ENCODE data around the gene E2F2. TPM values are rescaled to one million over a fixed set of nuclear protein-coding genes. Genes with fewer than 3 reads are reported as not detected.

E2F2 gene
- polyA plus RNA-seq, 1 donor (not counting 4 experiments of a cell fraction or from before 2014, with no cell fraction given): 0.05 TPM

DNA sequence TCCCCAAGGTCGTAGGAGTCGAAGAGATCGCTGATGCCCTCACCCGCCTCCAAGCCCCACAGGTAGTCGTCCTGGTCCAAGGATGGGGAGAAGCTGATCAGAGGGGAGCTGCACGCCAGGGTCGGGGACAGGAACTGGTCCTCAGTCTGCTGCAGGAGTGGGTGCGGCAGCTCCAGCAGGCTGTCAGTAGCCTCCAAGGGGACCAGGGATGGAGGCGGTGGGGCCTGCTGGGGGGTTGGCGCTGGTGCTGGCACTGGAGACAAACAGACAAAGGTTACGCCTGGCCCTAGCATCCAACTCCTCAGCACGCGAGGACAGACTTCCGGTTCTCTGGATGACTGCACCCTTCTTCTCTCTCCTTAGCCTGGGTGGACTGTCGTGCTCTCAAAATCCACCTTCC is 21.1 kb downstream of the E2F2 start:
- Histone ChIP-seq H3K9me3 (ENCODE audit: control insufficient read depth, low read depth, low read length) (no peaks in the 10 kb centered on the region), H3K9ac (ENCODE audit: control insufficient read depth, extremely low read depth, insufficient read depth, low read length) (no peak overlapping the region), H3K4me1 (ENCODE audit: control insufficient read depth, extremely low read depth, insufficient read depth, low read length) (no peaks in the 10 kb centered on the region), H3K4me2 (ENCODE audit: control insufficient read depth, extremely low read depth, insufficient read depth, low read depth, low read length) (no peak overlapping the region), H3K9me1 (ENCODE audit: control insufficient read depth, extremely low read depth, insufficient read depth, low read length) (no peaks in the 10 kb centered on the region), H3K27me3 (ENCODE audit: control insufficient read depth, extremely low read depth, insufficient read depth, low read length) (no peaks in the 10 kb centered on the region), H3K4me3 (ENCODE audit: control insufficient read depth in 2 of 3, extremely low read depth in 1 of 3, insufficient read depth in 2 of 3, low read depth in 1 of 3, low read length in 3 of 3) (no peak overlapping the region), H3K27ac (ENCODE audit: control insufficient read depth, insufficient read depth, low read length) (no peak overlapping the region), H2AFZ (ENCODE audit: control insufficient read depth, low read length) (no peak overlapping the region), H3K79me2 (ENCODE audit: control insufficient read depth, insufficient read depth, low read length) (no peaks in the 10 kb centered on the region), H3K36me3 (ENCODE audit: control insufficient read depth in 2 of 2, extremely low read depth in 1 of 2, insufficient read depth in 2 of 2, low read length in 2 of 2) (no peaks in the 10 kb centered on the region), H4K20me1 (ENCODE audit: control insufficient read depth, extremely low read depth, insufficient read depth, low read length) (no peaks in the 10 kb centered on the region)
- TF ChIP-seq EZH2 (IDR thresholded peaks at IDR 0.05; ENCODE audit: low read length): no peak
- TF ChIP-seq, protein P1, sequence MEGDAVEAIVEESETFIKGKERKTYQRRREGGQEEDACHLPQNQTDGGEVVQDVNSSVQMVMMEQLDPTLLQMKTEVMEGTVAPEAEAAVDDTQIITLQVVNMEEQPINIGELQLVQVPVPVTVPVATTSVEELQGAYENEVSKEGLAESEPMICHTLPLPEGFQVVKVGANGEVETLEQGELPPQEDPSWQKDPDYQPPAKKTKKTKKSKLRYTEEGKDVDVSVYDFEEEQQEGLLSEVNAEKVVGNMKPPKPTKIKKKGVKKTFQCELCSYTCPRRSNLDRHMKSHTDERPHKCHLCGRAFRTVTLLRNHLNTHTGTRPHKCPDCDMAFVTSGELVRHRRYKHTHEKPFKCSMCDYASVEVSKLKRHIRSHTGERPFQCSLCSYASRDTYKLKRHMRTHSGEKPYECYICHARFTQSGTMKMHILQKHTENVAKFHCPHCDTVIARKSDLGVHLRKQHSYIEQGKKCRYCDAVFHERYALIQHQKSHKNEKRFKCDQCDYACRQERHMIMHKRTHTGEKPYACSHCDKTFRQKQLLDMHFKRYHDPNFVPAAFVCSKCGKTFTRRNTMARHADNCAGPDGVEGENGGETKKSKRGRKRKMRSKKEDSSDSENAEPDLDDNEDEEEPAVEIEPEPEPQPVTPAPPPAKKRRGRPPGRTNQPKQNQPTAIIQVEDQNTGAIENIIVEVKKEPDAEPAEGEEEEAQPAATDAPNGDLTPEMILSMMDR (optimal IDR thresholded peaks at IDR 0.05 in 1 of 3, IDR thresholded peaks at IDR 0.05 in 1 of 3, conservative IDR thresholded peaks at IDR 0.05 in 1 of 3; ENCODE audit: extremely low read depth in 1 of 3, insufficient read depth in 2 of 3, low read length in 3 of 3): no peak
- FAIRE-seq: no peak
- dilution Hi-C loops (cut with MboI; ENCODE audit: extremely low pct_ligation_motif_present, low sequenced_read_pairs): no loop called here
- DNase-seq (ENCODE audit: low read depth, low spot score): no peak

- no peaks in the 10 kb centered on the region for H3K9me1 ChIP-seq (ENCODE audit: control insufficient read depth, extremely low read depth, insufficient read depth, low read length)
- no peak overlapping the region for H2AFZ ChIP-seq (ENCODE audit: control insufficient read depth, low read length)
- DNase-seq (ENCODE audit: low read depth, low spot score) (no peak), FAIRE-seq (no peak)
- H3K4me1 ChIP-seq (ENCODE audit: control insufficient read depth, extremely low read depth, insufficient read depth, low read length): no peaks in the 10 kb centered on the region
- dilution Hi-C loops (cut with MboI; ENCODE audit: extremely low pct_ligation_motif_present, low sequenced_read_pairs): no loop called here
- H4K20me1 ChIP-seq (ENCODE audit: control insufficient read depth, extremely low read depth, insufficient read depth, low read length): no peaks in the 10 kb centered on the region
- H3K4me2 ChIP-seq (ENCODE audit: control insufficient read depth, extremely low read depth, insufficient read depth, low read depth, low read length): no peak overlapping the region
- H3K4me3 ChIP-seq (ENCODE audit: control insufficient read depth in 2 of 3, extremely low read depth in 1 of 3, insufficient read depth in 2 of 3, low read depth in 1 of 3, low read length in 3 of 3): no peak overlapping the region
- no peaks in the 10 kb centered on the region for H3K9me3 ChIP-seq (ENCODE audit: control insufficient read depth, low read depth, low read length)
- H3K36me3 ChIP-seq (ENCODE audit: control insufficient read depth in 2 of 2, extremely low read depth in 1 of 2, insufficient read depth in 2 of 2, low read length in 2 of 2): no peaks in the 10 kb centered on the region
- H3K79me2 ChIP-seq (ENCODE audit: control insufficient read depth, insufficient read depth, low read length): no peaks in the 10 kb centered on the region
- TF ChIP-seq, protein P1 (optimal IDR thresholded peaks at IDR 0.05 in 1 of 3, IDR thresholded peaks at IDR 0.05 in 1 of 3, conservative IDR thresholded peaks at IDR 0.05 in 1 of 3; ENCODE audit: extremely low read depth in 1 of 3, insufficient read depth in 2 of 3, low read length in 3 of 3): no peak
- TF ChIP-seq EZH2 (IDR thresholded peaks at IDR 0.05; ENCODE audit: low read length): no peak
- H3K9ac ChIP-seq (ENCODE audit: control insufficient read depth, extremely low read depth, insufficient read depth, low read length): no peak overlapping the region
- H3K27ac ChIP-seq (ENCODE audit: control insufficient read depth, insufficient read depth, low read length): no peak overlapping the region
- no peaks in the 10 kb centered on the region for H3K27me3 ChIP-seq (ENCODE audit: control insufficient read depth, extremely low read depth, insufficient read depth, low read length)
Observed at GRCh38 chr1:23506376-23507107, 24.5 kb downstream of the E2F2 start.

Measured in keratinocyte (primary cell).